PC-3 (cell line): ENCODE measurements around the gene TNFSF13.

ENCODE experiments used
- EZH2 ChIP-seq: fragments of 300-600 bp; sonication (generic); IDR thresholded peaks from one replicate; pipeline ENCODE4 v1.6.1; 2017; ENCODE audit warnings: antibody characterized with exemption, mild to moderate bottlenecking, low read length; ENCODE audit not compliant: unreplicated experiment
- EZH2phosphoT487 ChIP-seq: fragments of 300-600 bp; sonication (generic); IDR thresholded peaks from 2 replicates; pipeline ENCODE4 v1.6.1; 2018; ENCODE audit warnings: mild to moderate bottlenecking, antibody characterized with exemption, low read length, borderline replicate concordance
- TF ChIP-seq, protein P1 (sequence below): fragments of 300-600 bp; sonication (generic); conservative IDR thresholded peaks from 2 replicates; pipeline ENCODE4 v1.5.1; 2017; ENCODE audit warnings: antibody characterized with exemption, low read depth, mild to moderate bottlenecking, low read length

DNA sequence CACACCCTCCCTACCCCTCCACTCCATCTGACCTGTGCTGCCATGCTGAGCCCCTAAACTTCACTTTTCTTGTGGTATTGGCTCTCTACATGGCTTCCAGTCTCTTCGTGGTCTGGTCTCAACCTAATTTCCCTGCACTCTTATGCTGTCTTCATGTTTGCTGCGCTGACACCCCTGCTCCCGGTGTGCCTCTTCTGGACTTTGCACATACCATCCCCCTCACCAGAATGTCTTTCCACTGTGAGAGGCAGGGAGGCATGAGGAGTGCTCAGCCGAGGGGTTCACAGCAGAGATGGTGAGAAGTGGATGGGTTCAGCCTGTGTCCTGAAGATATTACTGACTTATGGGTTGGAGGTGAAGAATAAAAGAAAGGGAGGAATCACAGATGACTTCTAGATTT is 7.2 kb upstream of the TNFSF13 start:
- TF ChIP-seq, protein P1, sequence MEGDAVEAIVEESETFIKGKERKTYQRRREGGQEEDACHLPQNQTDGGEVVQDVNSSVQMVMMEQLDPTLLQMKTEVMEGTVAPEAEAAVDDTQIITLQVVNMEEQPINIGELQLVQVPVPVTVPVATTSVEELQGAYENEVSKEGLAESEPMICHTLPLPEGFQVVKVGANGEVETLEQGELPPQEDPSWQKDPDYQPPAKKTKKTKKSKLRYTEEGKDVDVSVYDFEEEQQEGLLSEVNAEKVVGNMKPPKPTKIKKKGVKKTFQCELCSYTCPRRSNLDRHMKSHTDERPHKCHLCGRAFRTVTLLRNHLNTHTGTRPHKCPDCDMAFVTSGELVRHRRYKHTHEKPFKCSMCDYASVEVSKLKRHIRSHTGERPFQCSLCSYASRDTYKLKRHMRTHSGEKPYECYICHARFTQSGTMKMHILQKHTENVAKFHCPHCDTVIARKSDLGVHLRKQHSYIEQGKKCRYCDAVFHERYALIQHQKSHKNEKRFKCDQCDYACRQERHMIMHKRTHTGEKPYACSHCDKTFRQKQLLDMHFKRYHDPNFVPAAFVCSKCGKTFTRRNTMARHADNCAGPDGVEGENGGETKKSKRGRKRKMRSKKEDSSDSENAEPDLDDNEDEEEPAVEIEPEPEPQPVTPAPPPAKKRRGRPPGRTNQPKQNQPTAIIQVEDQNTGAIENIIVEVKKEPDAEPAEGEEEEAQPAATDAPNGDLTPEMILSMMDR: no peak
- TF ChIP-seq EZH2phosphoT487: no peak
- no peak for TF ChIP-seq EZH2
